ENCODE measurements around the gene MADD.

MADD gene

DNA sequence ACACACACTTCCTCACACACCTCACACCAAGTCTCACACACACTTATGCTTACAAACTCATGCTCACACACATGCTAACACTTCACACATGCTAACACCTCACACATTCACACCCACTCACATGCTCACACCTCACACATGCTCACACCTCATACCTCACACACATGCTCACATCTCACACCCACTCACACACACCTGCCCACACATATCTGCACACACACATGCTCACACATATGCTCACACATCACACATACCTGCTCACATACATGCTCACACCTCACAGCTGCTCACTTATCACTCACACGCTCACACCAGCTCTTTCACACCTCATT, 87.0 kb downstream of the MADD start:
- DNase-seq (ENCODE audit: low read depth), result no peak

DNA sequence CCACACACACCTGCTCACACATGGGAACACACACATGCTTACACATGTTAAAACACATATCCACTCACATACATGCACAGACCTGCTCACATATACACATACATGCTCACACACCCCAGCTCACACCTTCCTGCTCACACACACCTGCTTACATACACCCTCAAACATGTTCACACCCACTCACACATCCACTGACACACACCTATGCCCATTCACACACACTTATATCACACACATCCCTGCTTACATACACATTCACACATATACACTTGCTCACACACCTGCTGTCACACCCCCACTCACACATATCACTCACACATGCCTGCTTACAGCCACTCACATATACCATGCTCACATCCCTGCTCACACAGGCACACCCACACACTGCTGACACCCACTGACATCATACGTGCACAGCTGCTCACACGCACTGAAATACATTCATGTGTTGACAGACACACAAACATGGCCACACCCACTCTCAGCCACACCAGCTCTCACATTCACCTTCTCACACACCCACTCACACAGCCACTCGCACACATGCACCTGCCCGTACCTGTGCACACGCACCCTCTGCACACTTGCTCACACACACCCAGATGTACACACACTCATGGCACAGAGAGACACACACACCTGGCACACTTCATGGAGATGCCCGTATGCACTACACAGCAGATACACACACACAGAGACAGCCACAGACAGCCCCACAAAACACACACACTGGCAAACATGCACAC, 88.2 kb downstream of the MADD start:
- DNase-seq (ENCODE audit: low read depth), result no peak

GRCh38 chr11:47358731-47359051, 88.8 kb downstream of the MADD start:
- DNase-seq (ENCODE audit: low read depth), result no peak

DNA sequence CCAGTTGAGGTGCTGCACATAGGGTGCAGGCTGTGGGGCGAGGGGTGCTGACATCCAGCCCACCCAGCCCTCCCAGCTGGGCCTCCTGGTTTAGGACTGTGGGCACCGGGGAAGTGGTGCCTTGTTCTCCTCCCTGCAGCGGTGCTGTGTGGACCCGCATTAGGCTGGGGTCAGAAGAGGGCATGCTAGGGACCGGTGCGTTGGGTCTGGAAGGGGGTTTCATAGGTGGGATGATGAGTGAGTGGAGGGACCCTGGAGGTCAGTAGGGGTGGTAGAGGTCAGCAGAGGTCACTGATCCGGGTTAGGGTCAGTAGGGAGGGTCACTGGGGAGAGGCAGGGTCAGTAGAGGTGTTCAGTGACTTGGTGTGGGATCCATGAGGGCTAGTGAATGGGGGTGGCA, 89.2 kb downstream of the MADD start:
- DNase-seq (ENCODE audit: low read depth), result no peak

DNA sequence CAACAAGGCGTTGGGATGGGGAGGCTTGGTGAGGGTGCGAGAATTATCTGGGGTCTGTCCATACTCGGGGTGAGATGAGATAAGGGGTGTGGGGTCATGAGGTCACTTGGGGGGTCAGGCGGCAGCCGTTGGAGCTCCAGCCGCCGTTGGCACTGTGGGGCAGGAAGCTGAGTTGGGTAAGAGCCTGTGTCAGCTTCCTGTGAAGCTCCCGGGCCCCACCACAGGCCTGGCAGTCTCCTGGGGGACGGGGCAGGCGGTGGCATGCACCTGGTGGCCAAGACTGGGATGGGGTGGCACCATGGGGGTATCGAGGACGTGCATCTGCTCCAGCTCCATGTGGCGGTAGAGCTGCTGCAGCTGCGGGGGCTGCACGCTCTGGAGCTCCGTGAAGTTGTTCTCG, 89.7 kb downstream of the MADD start:
- no peak for DNase-seq (ENCODE audit: low read depth)

- no peak for DNase-seq (ENCODE audit: low read depth)
These were observed 90.4 kb downstream of the MADD start for GRCh38 chr11:47360341-47360740.

DNA sequence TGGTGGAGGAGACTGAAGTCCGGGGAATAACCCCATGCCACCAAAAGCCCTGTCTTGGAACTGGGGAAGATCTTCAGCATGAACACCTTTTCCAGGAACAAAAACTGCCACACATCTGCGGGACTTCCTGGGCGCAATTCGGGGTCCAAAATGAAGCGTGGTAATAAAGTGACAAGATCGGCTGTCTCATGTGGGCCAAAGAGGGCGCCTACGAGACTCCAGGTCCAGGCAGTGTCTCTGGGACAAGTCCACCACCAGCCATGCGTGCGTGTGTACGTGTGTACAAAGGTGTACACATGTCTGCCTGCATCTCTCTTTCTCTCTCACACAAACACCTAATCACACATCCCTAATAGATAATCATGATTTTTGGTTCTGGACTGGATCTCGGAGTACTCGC, 91.5 kb downstream of the MADD start:
- no peak for DNase-seq (ENCODE audit: low read depth)

- no peak for DNase-seq (ENCODE audit: low read depth)
These were observed 96.1 kb downstream of the MADD start for GRCh38 chr11:47366020-47366490.

GRCh38 chr11:47369676-47370075, 99.7 kb downstream of the MADD start:
- DNase-seq (ENCODE audit: low read depth), result no peak

- no peak for DNase-seq (ENCODE audit: low read depth)
These were observed 102.5 kb downstream of the MADD start for GRCh38 chr11:47372422-47372821.

GRCh38 chr11:47373876-47374719, 104.2 kb downstream of the MADD start:
- peak; percentile 74 for DNase-seq (ENCODE audit: low read depth)

GRCh38 chr11:47374720-47375019, 104.7 kb downstream of the MADD start:
- no peak for DNase-seq (ENCODE audit: low read depth)

GRCh38 chr11:47375020-47375419, 105.1 kb downstream of the MADD start:
- no peak for DNase-seq (ENCODE audit: low read depth)

DNA sequence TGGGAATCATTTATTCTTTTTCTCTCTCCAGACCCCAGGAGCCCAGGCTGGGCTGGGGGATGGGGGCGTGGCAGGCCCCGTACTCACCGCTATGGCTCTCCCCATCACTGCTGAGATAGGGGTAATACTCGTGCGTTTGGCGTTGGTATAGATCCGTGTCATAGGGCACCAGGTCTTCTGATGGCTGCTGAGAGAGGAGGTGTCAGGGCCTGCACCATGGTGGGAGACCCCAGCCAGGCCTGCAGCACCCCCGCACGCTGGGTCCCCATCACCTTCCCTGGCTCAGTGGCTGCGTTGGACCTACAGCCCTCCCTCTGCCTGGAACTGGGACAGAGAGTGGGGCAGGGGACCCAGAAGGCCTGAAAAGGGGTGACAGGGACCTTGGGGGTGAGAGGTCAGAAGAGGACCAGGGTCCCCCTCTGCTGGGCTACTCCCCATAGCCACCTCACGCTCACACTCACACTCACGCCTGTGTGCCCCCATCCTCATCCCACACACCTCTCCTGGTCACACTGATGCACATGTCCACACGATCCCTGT, 105.7 kb downstream of the MADD start:
- DNase-seq (ENCODE audit: low read depth), result no peak

DNA sequence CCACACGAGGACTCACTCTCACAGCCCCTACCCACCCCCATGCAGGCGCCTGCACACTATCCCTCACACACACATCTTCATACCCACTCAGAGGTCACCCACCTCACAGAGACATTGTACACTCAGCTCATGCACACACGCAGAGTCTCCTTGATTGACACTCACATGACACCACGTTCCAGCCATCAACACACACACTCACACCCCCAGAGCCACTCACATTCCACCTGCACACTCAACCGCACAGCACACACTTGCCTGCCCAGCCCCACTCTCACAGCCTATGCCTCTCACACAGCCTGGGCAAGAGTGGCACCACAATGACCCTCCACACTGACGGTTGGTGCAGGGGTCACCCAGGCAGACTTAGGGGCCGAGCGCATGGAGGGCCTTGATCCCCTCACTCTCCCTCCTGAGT, 106.2 kb downstream of the MADD start:
- no peak for DNase-seq (ENCODE audit: low read depth)

DNA sequence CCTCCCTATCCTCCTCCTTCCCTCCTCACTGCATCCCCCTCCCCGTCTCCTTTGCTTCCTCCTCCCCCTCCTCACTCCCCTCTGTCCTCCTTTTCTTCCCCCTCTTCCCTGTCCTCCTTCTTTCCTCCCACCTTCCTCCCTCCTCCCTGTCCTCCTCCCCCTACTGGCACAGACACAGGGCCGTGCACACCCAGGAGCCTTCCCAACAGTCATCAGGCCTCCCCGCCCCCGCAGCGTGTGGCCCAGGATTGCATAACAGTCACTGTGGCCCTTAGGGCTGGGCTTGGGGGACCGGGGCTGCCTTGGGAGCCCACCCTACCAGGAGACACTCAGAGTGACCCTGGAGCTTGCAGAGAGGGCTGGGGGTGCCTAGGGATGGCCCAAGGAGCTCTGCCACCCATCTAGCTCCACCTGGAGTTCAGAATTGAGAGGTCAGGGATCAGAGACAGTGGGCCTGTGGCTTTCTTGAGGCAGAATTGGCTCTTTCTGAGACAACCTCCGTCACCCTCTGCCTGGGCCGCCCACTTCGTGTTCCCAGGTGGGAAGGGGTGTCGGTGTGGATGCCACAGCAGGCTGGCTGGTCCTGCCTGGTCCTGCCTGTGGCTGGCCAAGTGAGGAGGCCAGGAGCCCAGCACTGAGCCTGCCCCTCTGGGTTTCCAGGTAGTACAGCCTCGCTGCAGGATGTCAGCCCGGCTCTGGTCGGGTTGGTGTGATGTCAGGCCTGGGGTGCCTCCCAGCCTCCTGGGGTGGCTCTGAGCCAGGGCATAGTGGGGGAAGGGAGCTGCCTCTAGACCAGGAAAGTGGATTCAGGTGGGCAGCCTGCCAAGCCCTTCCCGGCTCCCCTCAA, 106.8 kb downstream of the MADD start:
- DNase-seq (ENCODE audit: low read depth), result no peak

- no peak for DNase-seq (ENCODE audit: low read depth)
These were observed 107.7 kb downstream of the MADD start for GRCh38 chr11:47377571-47378009.

DNA sequence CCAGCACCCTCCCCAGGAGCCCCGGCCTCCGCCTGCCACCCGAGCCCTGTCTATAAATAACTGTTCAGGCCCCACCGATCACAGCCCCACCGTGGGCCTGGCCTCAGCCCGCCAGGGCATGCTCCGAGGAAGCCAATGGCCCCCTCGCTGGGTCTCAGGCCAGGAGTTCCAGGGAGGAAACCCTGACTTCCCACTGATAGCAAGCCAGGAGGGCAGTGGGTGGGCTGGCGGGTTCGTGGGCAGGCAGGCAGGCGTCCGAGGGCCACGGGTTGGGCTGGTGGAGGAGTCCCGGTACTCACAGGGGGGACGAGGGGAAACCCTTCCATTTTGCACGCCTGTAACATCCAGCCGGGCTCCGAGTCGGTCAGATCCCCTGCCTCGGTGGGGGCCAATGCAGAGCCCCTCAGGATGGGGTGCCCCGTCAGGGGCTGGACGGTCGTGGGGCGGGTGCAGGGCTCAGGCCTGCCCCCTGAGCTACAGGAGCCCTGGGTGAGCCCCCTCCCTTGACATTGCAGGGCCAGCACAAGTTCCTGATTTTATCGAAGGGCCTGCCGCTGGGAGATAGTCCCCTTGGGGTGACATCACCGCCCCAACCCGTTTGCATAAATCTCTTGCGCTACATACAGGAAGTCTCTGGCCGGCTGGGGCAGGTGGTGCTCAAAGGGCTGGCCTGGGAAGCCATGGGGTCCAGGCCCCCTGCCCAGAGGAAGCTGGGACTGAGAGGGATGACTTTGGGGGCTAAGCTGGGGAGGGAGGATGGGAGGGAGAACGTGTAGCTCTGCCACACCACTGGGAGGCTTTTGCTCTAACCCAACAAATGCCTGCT, 108.3 kb downstream of the MADD start, which contains the start of gene SPI1:
SPI1 (minus strand) TSS at position 538 of the 826 bp plus-strand sequence; CDS start at position 344, 194 bp downstream.
- DNase-seq (ENCODE audit: low read depth), result no peak

- no peak for DNase-seq (ENCODE audit: low read depth)
These were observed 108.9 kb downstream of the MADD start for GRCh38 chr11:47378836-47379170.

- no peak for DNase-seq (ENCODE audit: low read depth)
These were observed 109.4 kb downstream of the MADD start for GRCh38 chr11:47379317-47379716.
